Smooth muscle cell (in vitro differentiated cells): ENCODE data around the gene IL18R1. TPM values are rescaled to one million over a fixed set of nuclear protein-coding genes. Genes with fewer than 3 reads are reported as not detected.
"Not testable (repeated sequence)": the region's sequence is repeated elsewhere in the genome, so short reads cannot be mapped to it uniquely, and the experiment has no call there.

Experiments
- DNase-seq: peaks from one replicate; lab custom pipeline; 2025; ENCODE audit not compliant: unreplicated experiment; lab: John Stamatoyannopoulos, UW
- H2AFZ ChIP-seq: fragments of 200-600 bp; sonication (generic); 2 replicates; pipeline ENCODE4 v1.6.0; 2016; ENCODE audit warnings: antibody characterized with exemption, low read depth, mild to moderate bottlenecking
- H3F3A ChIP-seq: fragments of 200-600 bp; sonication (generic); 2 replicates; pipeline ENCODE4 v1.6.0; 2017; ENCODE audit warnings: antibody characterized with exemption, low read depth
- H3K27ac ChIP-seq: fragments of 200-600 bp; sonication (generic); 2 replicates; pipeline ENCODE4 v1.5.1; 2016; ENCODE audit warnings: low read depth, mild to moderate bottlenecking
- H3K27me3 ChIP-seq: fragments of 200-600 bp; sonication (generic); 2 replicates; pipeline ENCODE4 v1.6.1; 2016; ENCODE audit warnings: low read depth, mild to moderate bottlenecking
- H3K36me3 ChIP-seq: fragments of 200-600 bp; sonication (generic); 2 replicates; pipeline ENCODE4 v1.5.1; 2016; ENCODE audit warnings: low read depth
- H3K4me1 ChIP-seq: fragments of 200-600 bp; sonication (generic); 2 replicates; pipeline ENCODE4 v1.5.1; 2016; ENCODE audit warnings: low read depth
- H3K4me2 ChIP-seq: fragments of 200-600 bp; sonication (generic); 2 replicates; pipeline ENCODE4 v1.6.0; 2016; ENCODE audit warnings: mild to moderate bottlenecking
- H3K4me3 ChIP-seq: fragments of 200-600 bp; sonication (generic); 2 replicates; pipeline ENCODE4 v1.5.1; 2016; ENCODE audit warnings: mild to moderate bottlenecking
- H3K79me2 ChIP-seq: fragments of 200-600 bp; sonication (generic); 2 replicates; pipeline ENCODE4 v1.6.0; 2016; ENCODE audit warnings: low read depth, mild to moderate bottlenecking
- H3K9ac ChIP-seq: fragments of 200-600 bp; sonication (generic); 2 replicates; pipeline ENCODE4 v1.6.0; 2016; ENCODE audit warnings: low read depth
- H3K9me3 ChIP-seq: fragments of 200-600 bp; sonication (generic); replicated peaks from 2 replicates; pipeline ENCODE4 v1.5.1; 2016; ENCODE audit warnings: low read depth
- H4K20me1 ChIP-seq: fragments of 200-600 bp; sonication (generic); 2 replicates; pipeline ENCODE4 v1.6.0; 2016; ENCODE audit warnings: low read depth
- WGBS: methylation state at CpG from one replicate; pipeline ENCODE4 v1.1.7; 2016; ENCODE audit warnings: low lambda C conversion rate; 5-methylcytosine and 5-hydroxymethylcytosine counted together
- polyA plus RNA-seq: library from polyadenylated mRNA; unstranded; fragments of >200 nt; fragmentation: Nextera tagmentation; extraction: Ambion mirVana; gene quantifications from 2 replicates; pipeline ENCODE4 v1.2.1, GENCODE V29; 2016
- total RNA-seq: library from RNA; depleted of rRNA; stranded (reverse); fragments of >200 nt; gene quantifications from 2 replicates; pipeline ENCODE4 v1.2.3, GENCODE V29; 2014
- TF ChIP-seq, protein P1 (sequence below): fragments of 200-600 bp; sonication (generic); IDR thresholded peaks from 2 replicates; pipeline ENCODE4 v1.5.1; 2017; ENCODE audit warnings: borderline replicate concordance, mild to moderate bottlenecking, antibody characterized with exemption; ENCODE audit not compliant: insufficient read depth, poor library complexity, severe bottlenecking

Gene IL18R1
- total and polyA plus RNA-seq, 2 experiments from 2014 or later = 2.2 to 2.5 TPM

- H3K27me3 ChIP-seq = no peaks in the 10 kb centered on the region
- no peaks in the 10 kb centered on the region for H3K4me1 ChIP-seq
- H3K36me3 ChIP-seq = no peaks in the 10 kb centered on the region
- no peak overlapping the region for H3K9ac ChIP-seq
- H3K27ac ChIP-seq = no peak overlapping the region
- H3K4me3 ChIP-seq = no peak overlapping the region
- H3K9me3 ChIP-seq = no peaks in the 10 kb centered on the region
- DNase-seq = no peak
- H2AFZ ChIP-seq = no peak overlapping the region
- no peaks in the 10 kb centered on the region for H3K79me2 ChIP-seq
- no peaks in the 10 kb centered on the region for H4K20me1 ChIP-seq
- peaks cover under 1% of the 10 kb centered on the region for H3F3A ChIP-seq
- TF ChIP-seq, protein P1, sequence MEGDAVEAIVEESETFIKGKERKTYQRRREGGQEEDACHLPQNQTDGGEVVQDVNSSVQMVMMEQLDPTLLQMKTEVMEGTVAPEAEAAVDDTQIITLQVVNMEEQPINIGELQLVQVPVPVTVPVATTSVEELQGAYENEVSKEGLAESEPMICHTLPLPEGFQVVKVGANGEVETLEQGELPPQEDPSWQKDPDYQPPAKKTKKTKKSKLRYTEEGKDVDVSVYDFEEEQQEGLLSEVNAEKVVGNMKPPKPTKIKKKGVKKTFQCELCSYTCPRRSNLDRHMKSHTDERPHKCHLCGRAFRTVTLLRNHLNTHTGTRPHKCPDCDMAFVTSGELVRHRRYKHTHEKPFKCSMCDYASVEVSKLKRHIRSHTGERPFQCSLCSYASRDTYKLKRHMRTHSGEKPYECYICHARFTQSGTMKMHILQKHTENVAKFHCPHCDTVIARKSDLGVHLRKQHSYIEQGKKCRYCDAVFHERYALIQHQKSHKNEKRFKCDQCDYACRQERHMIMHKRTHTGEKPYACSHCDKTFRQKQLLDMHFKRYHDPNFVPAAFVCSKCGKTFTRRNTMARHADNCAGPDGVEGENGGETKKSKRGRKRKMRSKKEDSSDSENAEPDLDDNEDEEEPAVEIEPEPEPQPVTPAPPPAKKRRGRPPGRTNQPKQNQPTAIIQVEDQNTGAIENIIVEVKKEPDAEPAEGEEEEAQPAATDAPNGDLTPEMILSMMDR = no peak
- 45% methylated on average over 2 of the region's 2 CpGs for WGBS
- H3K4me2 ChIP-seq = no peak overlapping the region
Observed at GRCh38 chr2:102317715-102318114, 37.9 kb upstream of the IL18R1 start.

- Histone ChIP-seq H3K27ac (no peak overlapping the region), H3K79me2 (no peaks in the 10 kb centered on the region), H3K9ac (no peak overlapping the region), H2AFZ (no peak overlapping the region), H3K4me3 (no peak overlapping the region), H3K9me3 (no peaks in the 10 kb centered on the region), H3K4me2 (no peak overlapping the region), H3F3A (no peaks in the 10 kb centered on the region), H3K4me1 (no peaks in the 10 kb centered on the region), H3K36me3 (no peaks in the 10 kb centered on the region), H4K20me1 (no peaks in the 10 kb centered on the region), H3K27me3 (no peaks in the 10 kb centered on the region)
- TF ChIP-seq, protein P1 = no peak
- 92% methylated on average over 2 of the region's 2 CpGs for WGBS
- DNase-seq = no peak
Observed at GRCh38 chr2:102318437-102318836, 37.2 kb upstream of the IL18R1 start.

DNA sequence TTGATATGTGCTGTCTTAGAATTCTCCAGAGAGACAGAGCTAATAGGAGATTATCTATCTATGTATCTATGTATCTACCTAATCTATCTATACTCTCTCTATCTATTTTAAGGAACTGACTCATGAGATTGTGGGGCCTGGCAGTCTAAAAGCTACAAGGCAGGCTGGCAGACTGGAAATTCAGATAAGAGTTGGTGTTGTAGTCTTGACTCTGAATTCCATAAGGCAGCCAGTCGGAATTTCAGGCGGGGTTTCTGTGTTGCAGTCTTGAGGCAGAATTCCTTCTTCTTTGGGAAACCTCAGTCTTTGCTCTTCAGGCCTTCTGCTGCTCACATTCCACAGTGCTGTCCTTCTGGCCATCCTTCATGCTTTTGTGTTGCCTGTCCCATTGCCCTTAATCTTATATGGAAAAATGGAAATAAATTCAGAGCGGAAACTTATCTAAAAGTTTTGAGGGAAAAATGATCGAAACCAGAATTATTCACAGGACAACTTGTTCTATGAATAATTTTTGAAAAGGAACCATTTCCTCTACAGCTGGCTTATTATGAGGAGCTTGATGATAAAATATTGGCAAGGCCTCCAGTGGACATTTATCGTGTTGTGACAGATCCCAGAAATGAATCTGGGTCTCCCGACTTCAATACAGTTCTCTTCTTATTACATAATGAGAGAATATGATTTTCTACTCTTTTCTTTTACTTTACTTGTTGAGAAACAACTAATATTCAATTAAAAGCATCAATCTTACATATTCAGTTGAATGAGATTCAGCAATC, 33.5 kb upstream of the IL18R1 start:
- no peaks in the 10 kb centered on the region for H3F3A ChIP-seq
- WGBS = 71% methylated on average over 6 of the region's 6 CpGs
- H3K36me3 ChIP-seq = no peaks in the 10 kb centered on the region
- no peaks in the 10 kb centered on the region for H3K4me1 ChIP-seq
- TF ChIP-seq, protein P1 = no peak
- no peaks in the 10 kb centered on the region for H4K20me1 ChIP-seq
- H3K4me2 ChIP-seq = no peak overlapping the region
- H2AFZ ChIP-seq = no peak overlapping the region
- H3K9me3 ChIP-seq = no peaks in the 10 kb centered on the region
- H3K79me2 ChIP-seq = no peaks in the 10 kb centered on the region
- H3K27ac ChIP-seq = no peak overlapping the region
- DNase-seq = no peak
- no peak overlapping the region for H3K9ac ChIP-seq
- H3K27me3 ChIP-seq = no peaks in the 10 kb centered on the region
- no peak overlapping the region for H3K4me3 ChIP-seq

- H3K79me2 ChIP-seq, H3F3A ChIP-seq, H3K27ac ChIP-seq, H2AFZ ChIP-seq, H3K27me3 ChIP-seq, H3K9me3 ChIP-seq, H3K4me2 ChIP-seq, H3K4me3 ChIP-seq, H4K20me1 ChIP-seq, H3K9ac ChIP-seq, H3K36me3 ChIP-seq, H3K4me1 ChIP-seq, DNase-seq: not testable (repeated sequence)
- whole genome bisulfite sequencing = 92% methylated on average over 5 of the region's 5 CpGs
Observed at GRCh38 chr2:102324914-102325313, 30.7 kb upstream of the IL18R1 start.
